Neural cell (in vitro differentiated cells): Measurements from ENCODE around the gene NFXL1. TPM values are rescaled to one million over a fixed set of nuclear protein-coding genes. Genes with fewer than 3 reads are reported as not detected.

Source experiments
- H2AFZ ChIP-seq: fragments of 200-600, 300-800 bp; sonication (generic), shearing (Covaris generic); 2 replicates; pipeline ENCODE4 v1.6.0; 2014; ENCODE audit warnings: low read depth, mild to moderate bottlenecking, antibody characterized with exemption, low read length, moderate library complexity
- H3F3A ChIP-seq: fragments of 200-600 bp; shearing (Covaris generic); 2 replicates; pipeline ENCODE4 v1.6.1; 2016; ENCODE audit warnings: mild to moderate bottlenecking, moderate library complexity, mixed read lengths, antibody characterized with exemption, low read length; ENCODE audit not compliant: insufficient read depth, poor library complexity, severe bottlenecking
- H3K27ac ChIP-seq: fragments of 200-600, 300-800 bp; sonication (generic), shearing (Covaris generic); 2 replicates; pipeline ENCODE4 v1.5.1; 2014; ENCODE audit warnings: mild to moderate bottlenecking, low read length, moderate library complexity
- H3K27me3 ChIP-seq: fragments of 300-800, 200-600 bp; sonication (generic), shearing (Covaris generic); 2 replicates; pipeline ENCODE4 v1.6.0; 2014; ENCODE audit warnings: mild to moderate bottlenecking, low read depth, low read length, moderate library complexity; ENCODE audit not compliant: insufficient read depth
- H3K36me3 ChIP-seq: fragments of 300-800, 200-600 bp; sonication (generic), shearing (Covaris generic); 2 replicates; pipeline ENCODE4 v1.5.1; 2014; ENCODE audit warnings: mild to moderate bottlenecking, antibody characterized with exemption, low read length, moderate library complexity; ENCODE audit not compliant: insufficient read depth
- H3K4me2 ChIP-seq: fragments of 300-800, 200-600 bp; sonication (generic), shearing (Covaris generic); 2 replicates; pipeline ENCODE4 v1.6.0; 2014; ENCODE audit warnings: mild to moderate bottlenecking, low read length
- H3K4me3 ChIP-seq: fragments of 300-800, 200-600 bp; sonication (generic), shearing (Covaris generic); 2 replicates; pipeline ENCODE4 v1.5.1; 2014; ENCODE audit warnings: mild to moderate bottlenecking, low read length, moderate library complexity
- H3K79me2 ChIP-seq: fragments of 200-600 bp; shearing (Covaris generic); replicated peaks from 2 replicates; pipeline ENCODE4 v1.6.0; 2014; ENCODE audit warnings: mild to moderate bottlenecking, low read length, moderate library complexity; ENCODE audit not compliant: insufficient read depth
- H3K9ac ChIP-seq: fragments of 300-800, 200-600 bp; sonication (generic), shearing (Covaris generic); 2 replicates; pipeline ENCODE4 v1.6.1; 2016; ENCODE audit warnings: mild to moderate bottlenecking, low read length, mixed read lengths
- H3K9me2 ChIP-seq: fragments of 200-600 bp; shearing (Covaris generic); 2 replicates; pipeline ENCODE4 v1.6.1; 2016; ENCODE audit warnings: mild to moderate bottlenecking, low read length, mixed read lengths; ENCODE audit not compliant: insufficient read depth
- H3K9me3 ChIP-seq: fragments of 200-600, 300-800 bp; sonication (generic), shearing (Covaris generic); 2 replicates; pipeline ENCODE4 v1.6.1; 2016; ENCODE audit warnings: mild to moderate bottlenecking, mixed run types, low read length, moderate library complexity, mixed read lengths
- H4K20me1 ChIP-seq: fragments of 200-600 bp; shearing (Covaris generic); 2 replicates; pipeline ENCODE4 v1.6.1; 2016; ENCODE audit warnings: mild to moderate bottlenecking, mixed run types; ENCODE audit not compliant: insufficient read depth
- EP300 ChIP-seq: fragments of 450-650 bp; conservative IDR thresholded peaks from 2 replicates; pipeline ENCODE4 v1.6.1; 2014; ENCODE audit warnings: antibody characterized with exemption, mild to moderate bottlenecking, moderate library complexity; ENCODE audit not compliant: poor library complexity, severe bottlenecking
- EZH2 ChIP-seq: fragments of 200-600, 300-800 bp; shearing (Covaris generic), sonication (generic); IDR thresholded peaks from 2 replicates; pipeline ENCODE4 v1.6.1; 2014; ENCODE audit warnings: antibody characterized with exemption, low read length, borderline replicate concordance, mild to moderate bottlenecking; ENCODE audit not compliant: insufficient read depth, poor library complexity, severe bottlenecking
- MXI1 ChIP-seq: fragments of 450-650 bp; conservative IDR thresholded peaks from 2 replicates; pipeline ENCODE4 v1.6.1; 2014; ENCODE audit warnings: antibody characterized with exemption, mild to moderate bottlenecking; ENCODE audit not compliant: poor library complexity, severe bottlenecking
- POLR2AphosphoS5 ChIP-seq: IDR thresholded peaks from 2 replicates; pipeline ENCODE4 v1.6.1; 2012
- RAD21 ChIP-seq: fragments of 450-650 bp; conservative IDR thresholded peaks from 2 replicates; pipeline ENCODE4 v1.6.1; 2014; ENCODE audit warnings: antibody characterized with exemption, mild to moderate bottlenecking, moderate library complexity
- SMC3 ChIP-seq: fragments of 450-650 bp; conservative IDR thresholded peaks from 2 replicates; pipeline ENCODE4 v1.6.1; 2014; ENCODE audit warnings: antibody characterized with exemption, mild to moderate bottlenecking, moderate library complexity; ENCODE audit not compliant: poor library complexity
- TAF1 ChIP-seq: IDR thresholded peaks from 2 replicates; pipeline ENCODE4 v1.6.1; 2012; ENCODE audit warnings: low read depth
- polyA plus RNA-seq: library from polyadenylated mRNA; depleted of rRNA; stranded (reverse); fragments of >200 nt; gene quantifications from 2 replicates; pipeline ENCODE4 v1.2.3, GENCODE V29; 2014
- TF ChIP-seq, protein P1 (sequence below): fragments of 450-650 bp; IDR thresholded peaks from 2 replicates; pipeline ENCODE4 v1.5.1; 2014; ENCODE audit warnings: antibody characterized with exemption, mild to moderate bottlenecking, moderate library complexity; ENCODE audit not compliant: poor library complexity, severe bottlenecking
- TF ChIP-seq, protein P2 (sequence below): IDR thresholded peaks from 2 replicates; pipeline ENCODE4 v1.6.1; 2012; ENCODE audit warnings: borderline replicate concordance

Gene NFXL1
- polyA plus RNA-seq, 1 donor from 2014 or later: 15.8 TPM

DNA sequence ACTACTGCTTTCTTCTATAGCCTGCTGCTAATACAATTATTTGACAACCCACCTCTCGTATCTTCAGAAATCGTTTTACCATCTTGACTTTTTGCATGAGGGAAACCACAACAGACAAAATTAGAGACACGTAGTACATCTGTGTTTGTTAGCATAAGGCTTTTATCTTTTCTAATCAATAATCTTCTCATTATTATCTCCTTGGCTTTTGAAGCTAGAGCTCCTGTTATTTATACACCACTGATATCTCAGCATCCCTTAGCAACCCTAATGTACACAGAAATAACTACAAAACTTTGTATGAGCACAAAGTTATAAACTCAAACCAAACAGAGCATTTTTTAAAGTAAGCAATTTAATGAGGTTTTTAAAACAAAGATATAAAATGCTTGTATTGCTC lies 116.2 kb downstream of the NFXL1 start:
- Histone ChIP-seq H3K36me3 (no peaks in the 10 kb centered on the region), H3K27ac (no peak overlapping the region), H2AFZ (no peak overlapping the region), H3K9me3 (peaks cover 3% of the 10 kb centered on the region), H4K20me1 (no peaks in the 10 kb centered on the region), H3K4me2 (no peak overlapping the region), H3K4me3 (no peak overlapping the region), H3K9me2 (no peaks in the 10 kb centered on the region), H3K79me2 (no peaks in the 10 kb centered on the region), H3K27me3 (no peaks in the 10 kb centered on the region), H3K9ac (no peak overlapping the region), H3F3A (no peaks in the 10 kb centered on the region)
- TF ChIP-seq RAD21 (no peak), MXI1 (no peak), SMC3 (no peak), TAF1 (no peak), EP300 (no peak), EZH2 (no peak), POLR2AphosphoS5 (no peak)
- TF ChIP-seq, protein P1, sequence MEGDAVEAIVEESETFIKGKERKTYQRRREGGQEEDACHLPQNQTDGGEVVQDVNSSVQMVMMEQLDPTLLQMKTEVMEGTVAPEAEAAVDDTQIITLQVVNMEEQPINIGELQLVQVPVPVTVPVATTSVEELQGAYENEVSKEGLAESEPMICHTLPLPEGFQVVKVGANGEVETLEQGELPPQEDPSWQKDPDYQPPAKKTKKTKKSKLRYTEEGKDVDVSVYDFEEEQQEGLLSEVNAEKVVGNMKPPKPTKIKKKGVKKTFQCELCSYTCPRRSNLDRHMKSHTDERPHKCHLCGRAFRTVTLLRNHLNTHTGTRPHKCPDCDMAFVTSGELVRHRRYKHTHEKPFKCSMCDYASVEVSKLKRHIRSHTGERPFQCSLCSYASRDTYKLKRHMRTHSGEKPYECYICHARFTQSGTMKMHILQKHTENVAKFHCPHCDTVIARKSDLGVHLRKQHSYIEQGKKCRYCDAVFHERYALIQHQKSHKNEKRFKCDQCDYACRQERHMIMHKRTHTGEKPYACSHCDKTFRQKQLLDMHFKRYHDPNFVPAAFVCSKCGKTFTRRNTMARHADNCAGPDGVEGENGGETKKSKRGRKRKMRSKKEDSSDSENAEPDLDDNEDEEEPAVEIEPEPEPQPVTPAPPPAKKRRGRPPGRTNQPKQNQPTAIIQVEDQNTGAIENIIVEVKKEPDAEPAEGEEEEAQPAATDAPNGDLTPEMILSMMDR: no peak
- TF ChIP-seq, protein P2, sequence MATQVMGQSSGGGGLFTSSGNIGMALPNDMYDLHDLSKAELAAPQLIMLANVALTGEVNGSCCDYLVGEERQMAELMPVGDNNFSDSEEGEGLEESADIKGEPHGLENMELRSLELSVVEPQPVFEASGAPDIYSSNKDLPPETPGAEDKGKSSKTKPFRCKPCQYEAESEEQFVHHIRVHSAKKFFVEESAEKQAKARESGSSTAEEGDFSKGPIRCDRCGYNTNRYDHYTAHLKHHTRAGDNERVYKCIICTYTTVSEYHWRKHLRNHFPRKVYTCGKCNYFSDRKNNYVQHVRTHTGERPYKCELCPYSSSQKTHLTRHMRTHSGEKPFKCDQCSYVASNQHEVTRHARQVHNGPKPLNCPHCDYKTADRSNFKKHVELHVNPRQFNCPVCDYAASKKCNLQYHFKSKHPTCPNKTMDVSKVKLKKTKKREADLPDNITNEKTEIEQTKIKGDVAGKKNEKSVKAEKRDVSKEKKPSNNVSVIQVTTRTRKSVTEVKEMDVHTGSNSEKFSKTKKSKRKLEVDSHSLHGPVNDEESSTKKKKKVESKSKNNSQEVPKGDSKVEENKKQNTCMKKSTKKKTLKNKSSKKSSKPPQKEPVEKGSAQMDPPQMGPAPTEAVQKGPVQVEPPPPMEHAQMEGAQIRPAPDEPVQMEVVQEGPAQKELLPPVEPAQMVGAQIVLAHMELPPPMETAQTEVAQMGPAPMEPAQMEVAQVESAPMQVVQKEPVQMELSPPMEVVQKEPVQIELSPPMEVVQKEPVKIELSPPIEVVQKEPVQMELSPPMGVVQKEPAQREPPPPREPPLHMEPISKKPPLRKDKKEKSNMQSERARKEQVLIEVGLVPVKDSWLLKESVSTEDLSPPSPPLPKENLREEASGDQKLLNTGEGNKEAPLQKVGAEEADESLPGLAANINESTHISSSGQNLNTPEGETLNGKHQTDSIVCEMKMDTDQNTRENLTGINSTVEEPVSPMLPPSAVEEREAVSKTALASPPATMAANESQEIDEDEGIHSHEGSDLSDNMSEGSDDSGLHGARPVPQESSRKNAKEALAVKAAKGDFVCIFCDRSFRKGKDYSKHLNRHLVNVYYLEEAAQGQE: no peak

Other genes with a start within 250 kb of the NFXL1 start
- gene CORIN, start 76.5 kb downstream of the NFXL1 start, polyA plus RNA-seq: 0.25 and 1.2 TPM in 2 replicates
- gene CNGA1, start 102.1 kb upstream of the NFXL1 start, polyA plus RNA-seq: not detected in 2 replicates
- gene NIPAL1, start 102.2 kb upstream of the NFXL1 start, polyA plus RNA-seq: 0.52 and 0.85 TPM in 2 replicates
- gene TXK, start 219.7 kb upstream of the NFXL1 start, polyA plus RNA-seq: not detected in 2 replicates